Endothelial cell of umbilical vein (primary cell): ENCODE results near the gene SULT1A2.

Experiments used
- JUN ChIP-seq: IDR thresholded peaks from 2 replicates; pipeline ENCODE4 v1.6.1; 2011; ENCODE audit warnings: borderline replicate concordance, low read depth; ENCODE audit not compliant: insufficient read length, insufficient read depth
- POLR2A ChIP-seq: IDR thresholded peaks from 2 replicates; pipeline ENCODE4 v1.6.1; 2012; ENCODE audit warnings: low read depth, mild to moderate bottlenecking, control low read depth, low read length
- POLR2AphosphoS5 ChIP-seq: IDR thresholded peaks from 2 replicates; pipeline ENCODE4 v1.6.1; 2012; ENCODE audit warnings: low read depth, mild to moderate bottlenecking, control low read depth, low read length, moderate library complexity; ENCODE audit not compliant: insufficient read depth
- TF ChIP-seq, protein P1 (sequence below), 2 donors: IDR thresholded peaks; 1 replicate in 1 of 2; 2 replicates in 1 of 2; pipeline ENCODE4 v1.5.1; 2011; ENCODE audit warnings: low read length in 2 of 2, mild to moderate bottlenecking in 2 of 2, moderate library complexity in 2 of 2, control low read depth in 1 of 2, inconsistent platforms in 1 of 2, low read depth in 1 of 2; ENCODE audit not compliant: insufficient read depth in 1 of 2; ENCODE audit errors: extremely low read depth in 1 of 2

DNA sequence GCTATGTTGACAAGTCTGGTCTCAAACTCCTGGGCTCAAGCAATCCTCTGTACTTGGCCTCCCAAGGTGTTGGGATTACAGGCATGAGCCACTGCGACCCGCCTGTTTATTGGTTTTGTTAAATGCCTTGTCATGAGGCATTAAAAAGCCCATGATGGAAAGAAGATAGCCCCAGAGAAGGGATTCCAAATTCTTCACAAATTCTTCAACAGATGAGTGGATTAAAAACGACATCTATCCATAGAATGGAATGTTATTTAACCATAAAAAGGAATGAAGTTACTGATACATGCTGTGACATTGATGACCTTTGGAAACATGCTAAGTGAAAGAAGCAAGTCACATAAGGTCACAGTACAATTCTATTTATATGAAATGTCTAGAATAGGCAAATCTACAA is 38.4 kb downstream of the SULT1A2 start:
- TF ChIP-seq, protein P1, sequence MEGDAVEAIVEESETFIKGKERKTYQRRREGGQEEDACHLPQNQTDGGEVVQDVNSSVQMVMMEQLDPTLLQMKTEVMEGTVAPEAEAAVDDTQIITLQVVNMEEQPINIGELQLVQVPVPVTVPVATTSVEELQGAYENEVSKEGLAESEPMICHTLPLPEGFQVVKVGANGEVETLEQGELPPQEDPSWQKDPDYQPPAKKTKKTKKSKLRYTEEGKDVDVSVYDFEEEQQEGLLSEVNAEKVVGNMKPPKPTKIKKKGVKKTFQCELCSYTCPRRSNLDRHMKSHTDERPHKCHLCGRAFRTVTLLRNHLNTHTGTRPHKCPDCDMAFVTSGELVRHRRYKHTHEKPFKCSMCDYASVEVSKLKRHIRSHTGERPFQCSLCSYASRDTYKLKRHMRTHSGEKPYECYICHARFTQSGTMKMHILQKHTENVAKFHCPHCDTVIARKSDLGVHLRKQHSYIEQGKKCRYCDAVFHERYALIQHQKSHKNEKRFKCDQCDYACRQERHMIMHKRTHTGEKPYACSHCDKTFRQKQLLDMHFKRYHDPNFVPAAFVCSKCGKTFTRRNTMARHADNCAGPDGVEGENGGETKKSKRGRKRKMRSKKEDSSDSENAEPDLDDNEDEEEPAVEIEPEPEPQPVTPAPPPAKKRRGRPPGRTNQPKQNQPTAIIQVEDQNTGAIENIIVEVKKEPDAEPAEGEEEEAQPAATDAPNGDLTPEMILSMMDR (IDR thresholded peaks at IDR 0.05; ENCODE audit: extremely low read depth in 1 of 2, insufficient read depth in 1 of 2, low read depth in 1 of 2, low read length in 2 of 2), result no peak
- TF ChIP-seq POLR2A (no peak), JUN (no peak), POLR2AphosphoS5 (no peak)
